HepG2 (cell line): ENCODE results near the gene USP34.
"Not testable (repeated sequence)": the region's sequence is repeated elsewhere in the genome, so short reads cannot be mapped to it uniquely, and the experiment has no call there.

ENCODE experiments used
- ESRRA ChIP-seq: sonication (generic); formaldehyde crosslinking; IDR thresholded peaks from 2 replicates; pipeline ENCODE4 v1.5.1; 2020; ENCODE audit warnings: mild to moderate bottlenecking, low read depth, missing genetic modification reagents
- FOXM1 ChIP-seq: sonication (generic); formaldehyde crosslinking; IDR thresholded peaks from 2 replicates; pipeline ENCODE4 v1.5.0; 2020; ENCODE audit warnings: missing genetic modification reagents
- KDM1A ChIP-seq: IDR thresholded peaks from 2 replicates; pipeline ENCODE4 v1.6.1; 2016; ENCODE audit warnings: missing compliant biosample characterization
- TF ChIP-seq, protein P1 (sequence below): sonication (generic); formaldehyde crosslinking; conservative IDR thresholded peaks from 2 replicates; pipeline ENCODE4 v1.4.0; 2020; ENCODE audit warnings: missing genetic modification reagents

- not testable (repeated sequence) for TF ChIP-seq ESRRA, KDM1A, FOXM1 (CRISPR knock-in tag)
- TF ChIP-seq, protein P1, sequence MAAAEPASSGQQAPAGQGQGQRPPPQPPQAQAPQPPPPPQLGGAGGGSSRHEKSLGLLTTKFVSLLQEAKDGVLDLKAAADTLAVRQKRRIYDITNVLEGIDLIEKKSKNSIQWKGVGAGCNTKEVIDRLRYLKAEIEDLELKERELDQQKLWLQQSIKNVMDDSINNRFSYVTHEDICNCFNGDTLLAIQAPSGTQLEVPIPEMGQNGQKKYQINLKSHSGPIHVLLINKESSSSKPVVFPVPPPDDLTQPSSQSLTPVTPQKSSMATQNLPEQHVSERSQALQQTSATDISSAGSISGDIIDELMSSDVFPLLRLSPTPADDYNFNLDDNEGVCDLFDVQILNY (CRISPR knock-in tag) = not testable (repeated sequence)
Observed at GRCh38 chr2:61446971-61447370, 23.9 kb downstream of the USP34 start.
